ENCODE results near the gene ITCH. TPM values are rescaled to one million over a fixed set of nuclear protein-coding genes. Genes with fewer than 3 reads are reported as not detected.
A peak's percentile ranks its signal among the peaks of the same experiment; 100 is the strongest.

The ITCH gene
- total and polyA plus RNA-seq, 9 of the 15 experiments (the other 6 are each of a cell fraction or from before 2014, with no cell fraction given), result 7.5 to 53.0 (median 22.9) TPM

GRCh38 chr20:34512266-34512954 lies 149.3 kb downstream of the ITCH start:
- H4K20me1 ChIP-seq (replicated peaks; ENCODE audit: control insufficient read depth, insufficient read depth, low read length), result no peaks in the 10 kb centered on the region

More at GRCh38 chr20:34512266-34512954, 149.3 kb downstream of the ITCH start:
- intact Hi-C loops (cut with micrococcal nuclease), result no loop called here
- TF ChIP-seq MAFK (IDR thresholded peaks at IDR 0.05; ENCODE audit: low read length) (no peak), HMBOX1 (IDR thresholded peaks at IDR 0.05) (0 out of 2 replicates have a peak, but pooled peaks have one; percentile 41)
- Histone ChIP-seq H3K79me2 (ENCODE audit: control insufficient read depth, insufficient read depth, low read length) (peaks cover 21% of the 10 kb centered on the region), H3K27me3 (ENCODE audit: control insufficient read depth in 2 of 2, insufficient read depth in 2 of 2, low read length in 2 of 2) (no peaks in the 10 kb centered on the region), H3K27ac (ENCODE audit: extremely low read depth, low read depth, low read length) (peak overlapping the region; percentile 15; the same call in 1 of the 3 replicates), H3K9me3 (replicated peaks; ENCODE audit: control insufficient read depth, insufficient read depth, low read depth, low read length) (no peaks in the 10 kb centered on the region), H3K4me3 (no peak overlapping the region), H3K9ac (ENCODE audit: insufficient read depth in 1 of 2, low read depth in 2 of 2, low read length in 2 of 2) (no peak overlapping the region), H3K4me1 (replicated peaks in 1 of 2; ENCODE audit: control insufficient read depth in 2 of 2, insufficient read depth in 2 of 2, low read length in 2 of 2) (peaks cover 12 to 15% of the 10 kb centered on the region in 2 experiments; a peak in 4 of 5 replicates), H3K9me1 (ENCODE audit: control insufficient read depth, insufficient read depth, low read length) (no peaks in the 10 kb centered on the region), H2AFZ (ENCODE audit: low read depth, low read length) (no peak overlapping the region), H3K36me3 (ENCODE audit: control insufficient read depth, insufficient read depth, low read length) (peaks cover 35% of the 10 kb centered on the region; the same call in 2 of the 3 replicates), H3K4me2 (ENCODE audit: insufficient read depth, low read length) (no peak overlapping the region)
- ChIA-PET CTCF (ENCODE audit: low intra/inter-chr PET ratio) (no interaction called here), POLR2A (interaction anchor here (0.6 to 1.1 kb wide), 4 partner anchors 23 to 1319 kb away, joined by 3 read pairs; no protein-coding TSS in a partner anchor)
- DNase-seq (ENCODE audit: extremely low read depth in 1 of 4, low spot score in 3 of 4), result no peak
- ATAC-seq, result no peak
- in situ Hi-C loops (cut with MboI), result no loop called here
- no TSS peak for BruUV-seq (replicated peaks)
- 86% methylated on average over 4 of the region's 4 CpGs for WGBS (ENCODE audit: insufficient coverage, low coverage, missing lambda C conversion rate)
- no peak for FAIRE-seq
